ENCODE results near the gene ADGRL3. TPM values are rescaled to one million over a fixed set of nuclear protein-coding genes. Genes with fewer than 3 reads are reported as not detected.

ADGRL3 gene
- total RNA-seq, 1 donor from 2014 or later, result 31.3 TPM

DNA sequence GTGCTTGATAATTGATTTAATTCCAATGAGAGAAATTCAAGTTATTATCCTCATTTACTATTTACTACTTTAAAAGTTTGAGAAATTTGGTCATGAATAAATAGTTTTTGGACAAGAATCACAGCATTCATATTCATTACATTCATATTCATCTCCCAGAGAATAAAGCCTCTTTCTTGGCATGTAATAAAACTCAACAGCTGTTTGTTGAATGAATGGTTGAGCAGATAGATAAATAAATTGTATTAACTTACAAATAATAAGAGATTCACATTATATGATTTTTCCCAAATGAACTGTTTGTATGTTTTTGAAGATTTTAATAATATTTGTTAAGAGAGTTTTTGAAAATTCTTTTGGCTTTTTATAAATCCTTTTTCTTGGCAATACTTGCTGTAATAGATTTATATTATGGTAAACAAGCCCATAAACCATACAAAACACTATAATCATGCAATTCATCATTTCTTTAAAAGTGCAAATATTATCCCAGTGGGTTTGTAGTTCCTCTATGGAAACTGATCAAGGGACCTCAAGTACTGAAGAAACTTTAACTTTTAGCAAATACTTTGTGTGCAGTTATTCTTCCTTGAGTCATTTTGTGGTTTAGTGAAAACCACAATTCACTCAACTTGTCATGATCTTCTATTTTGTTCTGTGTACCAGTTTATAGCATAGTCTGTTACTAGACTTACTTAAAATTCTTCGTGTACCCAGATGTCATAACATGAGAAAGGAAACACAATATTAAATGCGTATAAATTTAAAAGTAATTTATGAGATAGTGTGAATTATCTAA lies 371.8 kb downstream of the ADGRL3 start:
- Histone ChIP-seq H3K4me2 (ENCODE audit: low read length) (no peak overlapping the region), H3K27me3 (ENCODE audit: insufficient read depth, low read length) (no peaks in the 10 kb centered on the region), H3K4me3 (ENCODE audit: insufficient read depth, low read depth, low read length) (no peak overlapping the region), H3K4me1 (ENCODE audit: insufficient read depth, low read length) (no peaks in the 10 kb centered on the region), H3K79me2 (ENCODE audit: insufficient read depth, low read length) (no peaks in the 10 kb centered on the region), H3K36me3 (ENCODE audit: insufficient read depth, low read length) (no peaks in the 10 kb centered on the region), H3K9ac (ENCODE audit: low read length) (no peak overlapping the region), H3K9me3 (ENCODE audit: insufficient read depth, low read depth, low read length) (no peaks in the 10 kb centered on the region), H2AFZ (ENCODE audit: low read depth, low read length) (no peak overlapping the region), H4K20me1 (ENCODE audit: insufficient read depth, low read length) (no peaks in the 10 kb centered on the region), H3K27ac (ENCODE audit: low read depth, low read length) (no peak overlapping the region)
- FAIRE-seq (no peak), DNase-seq (ENCODE audit: low read depth) (peak; percentile 80)
- Mint-ChIP-seq H3K36me3 (ENCODE audit: low read depth, unreplicated experiment) (no peaks in the 10 kb centered on the region), H3K27me3 (ENCODE audit: low read depth, unreplicated experiment) (no peaks in the 10 kb centered on the region), H3K9me3 (ENCODE audit: unreplicated experiment) (no peaks in the 10 kb centered on the region), H3K27ac (ENCODE audit: unreplicated experiment) (no peak overlapping the region), H3K4me3 (ENCODE audit: unreplicated experiment) (no peak overlapping the region), H3K4me1 (ENCODE audit: low read depth, unreplicated experiment) (peaks cover 13% of the 10 kb centered on the region)
- TF ChIP-seq, protein P1, sequence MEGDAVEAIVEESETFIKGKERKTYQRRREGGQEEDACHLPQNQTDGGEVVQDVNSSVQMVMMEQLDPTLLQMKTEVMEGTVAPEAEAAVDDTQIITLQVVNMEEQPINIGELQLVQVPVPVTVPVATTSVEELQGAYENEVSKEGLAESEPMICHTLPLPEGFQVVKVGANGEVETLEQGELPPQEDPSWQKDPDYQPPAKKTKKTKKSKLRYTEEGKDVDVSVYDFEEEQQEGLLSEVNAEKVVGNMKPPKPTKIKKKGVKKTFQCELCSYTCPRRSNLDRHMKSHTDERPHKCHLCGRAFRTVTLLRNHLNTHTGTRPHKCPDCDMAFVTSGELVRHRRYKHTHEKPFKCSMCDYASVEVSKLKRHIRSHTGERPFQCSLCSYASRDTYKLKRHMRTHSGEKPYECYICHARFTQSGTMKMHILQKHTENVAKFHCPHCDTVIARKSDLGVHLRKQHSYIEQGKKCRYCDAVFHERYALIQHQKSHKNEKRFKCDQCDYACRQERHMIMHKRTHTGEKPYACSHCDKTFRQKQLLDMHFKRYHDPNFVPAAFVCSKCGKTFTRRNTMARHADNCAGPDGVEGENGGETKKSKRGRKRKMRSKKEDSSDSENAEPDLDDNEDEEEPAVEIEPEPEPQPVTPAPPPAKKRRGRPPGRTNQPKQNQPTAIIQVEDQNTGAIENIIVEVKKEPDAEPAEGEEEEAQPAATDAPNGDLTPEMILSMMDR (IDR thresholded peaks at IDR 0.05; ENCODE audit: insufficient read depth, low read depth, low read length), result no peak
- TF ChIP-seq EZH2 (IDR thresholded peaks at IDR 0.05; ENCODE audit: insufficient read depth, low read length), result no peak

DNA sequence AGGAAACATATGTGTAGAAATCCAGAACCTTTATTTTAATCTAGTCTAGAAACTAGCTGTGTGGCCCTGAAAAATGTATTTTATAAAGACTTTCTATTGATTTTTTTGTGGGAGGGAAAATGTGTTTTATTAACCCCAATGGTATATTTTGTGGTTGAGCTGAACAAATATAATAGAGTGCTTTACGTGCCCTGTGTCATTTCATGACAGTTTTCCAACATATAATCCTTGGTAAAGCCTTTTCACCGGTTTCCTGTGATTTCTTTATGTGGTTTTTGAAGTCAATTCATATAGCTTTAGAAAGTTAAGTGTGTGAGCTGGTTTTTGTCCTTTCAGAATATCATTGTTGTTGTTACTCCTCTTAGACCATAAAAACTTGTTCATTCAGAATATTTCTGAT lies 375.7 kb downstream of the ADGRL3 start:
- H3K9ac ChIP-seq (ENCODE audit: low read length), result no peak overlapping the region
- DNase-seq (ENCODE audit: low read depth) (no peak), FAIRE-seq (no peak)
- no peaks in the 10 kb centered on the region for H3K27me3 ChIP-seq (ENCODE audit: insufficient read depth, low read length)
- H3K4me3 ChIP-seq (ENCODE audit: insufficient read depth, low read depth, low read length), result no peak overlapping the region
- H3K27ac ChIP-seq (ENCODE audit: low read depth, low read length), result no peak overlapping the region
- H3K4me1 ChIP-seq (ENCODE audit: insufficient read depth, low read length), result no peaks in the 10 kb centered on the region
- H4K20me1 ChIP-seq (ENCODE audit: insufficient read depth, low read length), result no peaks in the 10 kb centered on the region
- no peaks in the 10 kb centered on the region for H3K9me3 Mint-ChIP-seq (ENCODE audit: unreplicated experiment)
- peaks cover 18% of the 10 kb centered on the region for H3K4me1 Mint-ChIP-seq (ENCODE audit: low read depth, unreplicated experiment)
- no peaks in the 10 kb centered on the region for H3K9me3 ChIP-seq (ENCODE audit: insufficient read depth, low read depth, low read length)
- no peak overlapping the region for H3K27ac Mint-ChIP-seq (ENCODE audit: unreplicated experiment)
- no peak overlapping the region for H3K4me3 Mint-ChIP-seq (ENCODE audit: unreplicated experiment)
- no peaks in the 10 kb centered on the region for H3K36me3 ChIP-seq (ENCODE audit: insufficient read depth, low read length)
- H2AFZ ChIP-seq (ENCODE audit: low read depth, low read length), result no peak overlapping the region
- H3K27me3 Mint-ChIP-seq (ENCODE audit: low read depth, unreplicated experiment), result no peaks in the 10 kb centered on the region
- H3K4me2 ChIP-seq (ENCODE audit: low read length), result no peak overlapping the region
- TF ChIP-seq, protein P1 (IDR thresholded peaks at IDR 0.05; ENCODE audit: insufficient read depth, low read depth, low read length), result no peak
- TF ChIP-seq EZH2 (IDR thresholded peaks at IDR 0.05; ENCODE audit: insufficient read depth, low read length), result no peak
- no peaks in the 10 kb centered on the region for H3K79me2 ChIP-seq (ENCODE audit: insufficient read depth, low read length)
- H3K36me3 Mint-ChIP-seq (ENCODE audit: low read depth, unreplicated experiment), result no peaks in the 10 kb centered on the region

DNA sequence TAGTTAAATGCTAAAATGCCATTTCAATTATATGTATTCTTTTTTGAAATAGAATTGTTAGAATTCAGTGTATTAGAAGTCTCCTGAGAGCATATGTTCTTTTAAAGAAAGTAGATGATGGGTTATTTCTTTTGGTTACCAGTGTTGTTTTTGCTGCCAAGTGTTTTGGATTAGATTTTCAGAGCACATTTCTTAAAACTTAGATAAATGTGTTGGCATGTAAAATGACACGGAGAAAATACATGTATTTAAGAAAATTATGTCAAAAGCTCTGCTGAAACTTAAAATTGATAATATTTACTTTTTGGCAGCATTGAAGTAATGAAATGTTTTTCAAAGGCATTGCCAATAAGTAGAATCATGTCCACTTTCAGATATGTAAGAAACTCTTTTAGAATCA lies 379.7 kb downstream of the ADGRL3 start:
- H3K79me2 ChIP-seq (ENCODE audit: insufficient read depth, low read length), result no peaks in the 10 kb centered on the region
- Mint-ChIP-seq H3K27ac (ENCODE audit: unreplicated experiment) (no peak overlapping the region), H3K36me3 (ENCODE audit: low read depth, unreplicated experiment) (no peaks in the 10 kb centered on the region), H3K4me3 (ENCODE audit: unreplicated experiment) (no peak overlapping the region), H3K4me1 (ENCODE audit: low read depth, unreplicated experiment) (peaks cover 18% of the 10 kb centered on the region), H3K27me3 (ENCODE audit: low read depth, unreplicated experiment) (no peaks in the 10 kb centered on the region), H3K9me3 (ENCODE audit: unreplicated experiment) (peaks cover 3% of the 10 kb centered on the region)
- FAIRE-seq, result no peak
- no peaks in the 10 kb centered on the region for H4K20me1 ChIP-seq (ENCODE audit: insufficient read depth, low read length)
- no peak overlapping the region for H3K4me3 ChIP-seq (ENCODE audit: insufficient read depth, low read depth, low read length)
- H3K36me3 ChIP-seq (ENCODE audit: insufficient read depth, low read length), result no peaks in the 10 kb centered on the region
- no peak for DNase-seq (ENCODE audit: low read depth)
- no peak overlapping the region for H3K9ac ChIP-seq (ENCODE audit: low read length)
- H3K27ac ChIP-seq (ENCODE audit: low read depth, low read length), result no peak overlapping the region
- H2AFZ ChIP-seq (ENCODE audit: low read depth, low read length), result no peak overlapping the region
- H3K4me1 ChIP-seq (ENCODE audit: insufficient read depth, low read length), result no peaks in the 10 kb centered on the region
- TF ChIP-seq EZH2 (IDR thresholded peaks at IDR 0.05; ENCODE audit: insufficient read depth, low read length), result no peak
- TF ChIP-seq, protein P1 (IDR thresholded peaks at IDR 0.05; ENCODE audit: insufficient read depth, low read depth, low read length), result no peak
- H3K9me3 ChIP-seq (ENCODE audit: insufficient read depth, low read depth, low read length), result no peaks in the 10 kb centered on the region
- H3K27me3 ChIP-seq (ENCODE audit: insufficient read depth, low read length), result no peaks in the 10 kb centered on the region
- H3K4me2 ChIP-seq (ENCODE audit: low read length), result no peak overlapping the region
